Stimulated activated CD4-positive, alpha-beta T cell treated with anti-CD3 and anti-CD28 coated beads, TNF-alpha, amount 100 ng/mL, for 48 hours (primary cell): ENCODE measurements around the gene MAP3K10.
A peak's percentile ranks its signal among the peaks of the same experiment; 100 is the strongest.
"Not testable (repeated sequence)": the region's sequence is repeated elsewhere in the genome, so short reads cannot be mapped to it uniquely, and the experiment has no call there.

Source experiments
- DNase-seq, 3 donors: peaks; one replicate each; pipeline ENCODE4 v3.0.0-alpha.2; 2020; ENCODE audit warnings: low read depth in 3 of 3

MAP3K10 gene

GRCh38 chr19:40190891-40191835 is at the start of gene MAP3K10:
TSS of gene MAP3K10 (plus strand) at chr19:40191426. CDS start at chr19:40192032, 606 bp downstream.
- peak; percentile 52 to 76 (median 66) for DNase-seq

- no peak for DNase-seq
These were observed 49.7 kb upstream of the MAP3K10 start for GRCh38 chr19:40141551-40141950.

GRCh38 chr19:40143612-40144011 is 47.6 kb upstream of the MAP3K10 start:
- peak in 1 of 3 donors; percentile 22 for DNase-seq

- no peak for DNase-seq
These were observed 47.1 kb upstream of the MAP3K10 start for GRCh38 chr19:40144151-40144550.

- DNase-seq: no peak
These were observed 46.1 kb upstream of the MAP3K10 start for GRCh38 chr19:40144947-40145748.

GRCh38 chr19:40145749-40146029 is 45.5 kb upstream of the MAP3K10 start:
- not testable (repeated sequence) for DNase-seq

GRCh38 chr19:40147338-40147692 is 43.9 kb upstream of the MAP3K10 start:
- DNase-seq: no peak

GRCh38 chr19:40147693-40148347 is 43.4 kb upstream of the MAP3K10 start:
- DNase-seq: no peak

GRCh38 chr19:40149501-40149900 is 41.7 kb upstream of the MAP3K10 start:
- no peak for DNase-seq

- no peak for DNase-seq
These were observed 41.1 kb upstream of the MAP3K10 start for GRCh38 chr19:40150170-40150569.

GRCh38 chr19:40154121-40154680 is 37.0 kb upstream of the MAP3K10 start:
- no peak for DNase-seq

GRCh38 chr19:40155749-40156265 is 35.4 kb upstream of the MAP3K10 start:
- DNase-seq: no peak

GRCh38 chr19:40157059-40157458 is 34.2 kb upstream of the MAP3K10 start:
- no peak for DNase-seq

GRCh38 chr19:40159744-40160143 is 31.5 kb upstream of the MAP3K10 start:
- DNase-seq: no peak

- no peak for DNase-seq
These were observed 29.1 kb upstream of the MAP3K10 start for GRCh38 chr19:40162104-40162503.

GRCh38 chr19:40163541-40164129 is 27.6 kb upstream of the MAP3K10 start:
- DNase-seq: no peak

GRCh38 chr19:40165362-40165937 is 25.8 kb upstream of the MAP3K10 start:
- DNase-seq: peak; percentile 35 to 53 (median 45)

GRCh38 chr19:40169482-40170302 is 21.5 kb upstream of the MAP3K10 start:
- not testable (repeated sequence) for DNase-seq

GRCh38 chr19:40170303-40170989 is 20.8 kb upstream of the MAP3K10 start:
- DNase-seq: not testable (repeated sequence)
